ENCODE results near the gene DTX1.

The DTX1 gene

DNA sequence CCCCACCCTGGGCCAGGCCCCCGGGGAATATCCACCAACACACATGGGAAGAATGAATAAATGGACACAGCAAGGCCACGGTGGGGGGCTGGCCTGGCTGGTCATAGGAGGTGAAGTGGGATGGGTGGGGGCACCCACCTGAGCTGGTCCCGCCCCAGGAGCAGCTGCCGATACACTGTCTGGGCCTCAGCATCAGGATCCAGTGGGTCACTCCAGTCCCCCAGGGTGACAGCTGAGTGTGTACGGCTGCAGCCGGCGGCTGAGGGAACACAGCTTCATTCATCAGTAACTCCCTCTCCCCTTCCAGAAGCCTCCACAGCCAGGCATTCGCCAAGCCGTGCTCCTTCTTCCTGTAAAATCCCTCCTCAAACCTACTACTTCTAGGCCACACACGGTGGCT is 45.2 kb downstream of the DTX1 start:
- H3K4me3 ChIP-seq (ENCODE audit: low read depth, low read length) = no peak overlapping the region
- DNase-seq (ENCODE audit: low read depth) = no peak
- TF ChIP-seq MAX (IDR thresholded peaks at IDR 0.05; ENCODE audit: low read depth, low read length) = no peak
- TF ChIP-seq MYC (IDR thresholded peaks at IDR 0.05; ENCODE audit: low read depth, low read length) = no peak
- TF ChIP-seq CTCF (IDR thresholded peaks at IDR 0.05; ENCODE audit: low read depth, low read length) = no peak
- TF ChIP-seq POLR2A (IDR thresholded peaks at IDR 0.05; ENCODE audit: extremely low read depth, insufficient read length) = no peak

DNA sequence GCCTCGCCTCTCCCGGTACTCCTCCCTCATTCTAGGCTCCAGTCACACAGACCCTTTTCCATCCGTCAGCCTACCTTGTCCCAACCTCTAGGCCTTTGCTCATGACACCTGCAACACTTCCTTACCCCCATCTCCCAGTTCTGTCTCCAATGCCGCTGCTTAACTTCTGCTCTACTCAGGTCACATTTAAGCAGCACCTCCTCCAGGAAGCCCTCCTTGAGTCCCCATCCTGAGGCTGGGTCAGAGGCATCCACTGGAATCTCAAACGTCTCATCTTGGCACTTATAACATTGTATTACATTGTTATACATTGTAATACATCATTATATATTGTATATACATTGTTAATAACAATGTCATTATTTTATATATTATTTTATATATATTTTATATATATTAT is 46.3 kb downstream of the DTX1 start:
- no peak for TF ChIP-seq MAX (IDR thresholded peaks at IDR 0.05; ENCODE audit: low read depth, low read length)
- no peak for TF ChIP-seq CTCF (IDR thresholded peaks at IDR 0.05; ENCODE audit: low read depth, low read length)
- no peak for TF ChIP-seq MYC (IDR thresholded peaks at IDR 0.05; ENCODE audit: low read depth, low read length)
- no peak for TF ChIP-seq POLR2A (IDR thresholded peaks at IDR 0.05; ENCODE audit: extremely low read depth, insufficient read length)
- no peak overlapping the region for H3K4me3 ChIP-seq (ENCODE audit: low read depth, low read length)
- no peak for DNase-seq (ENCODE audit: low read depth)

DNA sequence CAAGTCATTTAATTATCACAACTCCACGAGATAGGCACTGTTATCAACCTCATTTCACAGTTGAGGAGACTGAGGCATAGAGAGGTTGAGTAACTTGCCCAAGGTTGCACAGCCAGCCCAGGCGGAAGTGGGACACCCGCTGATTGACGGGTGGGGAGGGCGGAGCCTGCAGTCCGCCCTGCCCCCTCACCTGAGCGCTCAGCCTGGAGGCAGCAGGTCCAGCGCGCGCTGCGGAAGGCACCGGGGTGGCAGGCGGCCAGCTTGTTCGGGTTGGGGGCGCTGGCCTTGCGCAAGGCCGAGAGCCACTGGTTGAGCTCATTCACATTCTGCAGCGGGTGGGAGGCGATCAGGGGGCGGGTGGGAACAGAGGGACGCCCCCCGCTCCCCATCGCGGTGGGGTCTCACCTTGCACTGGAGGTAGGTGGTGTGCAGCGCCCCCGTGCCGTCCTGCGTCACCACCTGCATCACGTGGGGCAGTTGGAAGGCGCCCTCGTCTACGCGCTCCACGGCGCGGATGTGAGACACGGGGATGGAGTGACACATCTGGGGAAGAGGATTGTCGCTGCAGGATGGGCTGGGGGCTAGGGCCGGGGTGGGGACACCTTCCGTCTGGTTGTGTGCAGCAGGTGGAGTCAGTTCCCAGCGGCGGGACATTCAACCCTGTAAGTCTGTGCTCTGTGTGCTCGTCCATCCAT is 47.4 kb downstream of the DTX1 start:
- TF ChIP-seq CTCF (IDR thresholded peaks at IDR 0.05; ENCODE audit: low read depth, low read length) (no peak), MYC (IDR thresholded peaks at IDR 0.05; ENCODE audit: low read depth, low read length) (no peak), POLR2A (IDR thresholded peaks at IDR 0.05; ENCODE audit: extremely low read depth, insufficient read length) (no peak), MAX (IDR thresholded peaks at IDR 0.05; ENCODE audit: low read depth, low read length) (no peak)
- DNase-seq (ENCODE audit: low read depth) = no peak
- H3K4me3 ChIP-seq (ENCODE audit: low read depth, low read length) = no peak overlapping the region

DNA sequence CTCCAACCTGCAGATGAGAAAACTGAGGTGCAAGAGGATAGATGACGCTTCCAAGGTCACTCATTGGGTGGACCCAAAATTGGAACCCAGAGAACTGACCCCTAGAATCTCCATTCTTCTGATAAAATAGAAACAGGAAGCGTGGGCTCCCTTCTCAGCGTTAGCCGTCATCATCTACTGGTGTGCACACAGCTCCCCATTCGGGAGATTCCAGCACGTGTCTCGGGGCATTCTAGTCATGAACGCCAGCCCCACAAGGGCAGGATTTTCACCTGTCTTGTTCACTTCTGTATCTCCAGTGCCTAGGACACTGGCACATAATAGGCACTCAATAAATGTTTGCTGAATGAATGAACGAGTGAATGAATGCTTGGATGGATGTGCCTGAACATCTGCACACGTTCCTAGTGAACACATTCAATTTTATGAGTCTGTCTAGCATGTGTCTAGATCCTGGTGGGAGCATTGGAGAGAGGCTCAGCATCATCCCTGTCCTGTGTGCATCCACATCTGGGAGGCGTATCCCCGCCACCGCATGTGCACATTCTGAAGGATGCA is 48.5 kb downstream of the DTX1 start:
- no peak for TF ChIP-seq MYC (IDR thresholded peaks at IDR 0.05; ENCODE audit: low read depth, low read length)
- no peak for TF ChIP-seq CTCF (IDR thresholded peaks at IDR 0.05; ENCODE audit: low read depth, low read length)
- TF ChIP-seq POLR2A (IDR thresholded peaks at IDR 0.05; ENCODE audit: extremely low read depth, insufficient read length) = no peak
- TF ChIP-seq MAX (IDR thresholded peaks at IDR 0.05; ENCODE audit: low read depth, low read length) = peak; percentile 19; the same call in 1 of the 2 replicates
- no peak overlapping the region for H3K4me3 ChIP-seq (ENCODE audit: low read depth, low read length)
- DNase-seq (ENCODE audit: low read depth) = no peak

- no peak for DNase-seq (ENCODE audit: low read depth)
- H3K4me3 ChIP-seq (ENCODE audit: low read depth, low read length) = no peak overlapping the region
- TF ChIP-seq MYC (IDR thresholded peaks at IDR 0.05; ENCODE audit: low read depth, low read length) (no peak), MAX (IDR thresholded peaks at IDR 0.05; ENCODE audit: low read depth, low read length) (no peak), POLR2A (IDR thresholded peaks at IDR 0.05; ENCODE audit: extremely low read depth, insufficient read length) (no peak), CTCF (IDR thresholded peaks at IDR 0.05; ENCODE audit: low read depth, low read length) (no peak)
Measured at GRCh38 chr12:113105606-113106271, 49.2 kb downstream of the DTX1 start.

All from NB4 (cell line).